ENCODE data around the gene TOB1. TPM values are rescaled to one million over a fixed set of nuclear protein-coding genes. Genes with fewer than 3 reads are reported as not detected.
A peak's percentile ranks its signal among the peaks of the same experiment; 100 is the strongest.

The TOB1 gene
- total RNA-seq, 1 experiment from 2014 or later = 86.0 TPM

GRCh38 chr17:50908860-50909764 is 43.0 kb upstream of the TOB1 start:
- Histone ChIP-seq H4K20me1 (ENCODE audit: insufficient read depth) (no peaks in the 10 kb centered on the region), H3K27ac (ENCODE audit: low read depth, low read length) (no peak overlapping the region), H3K4me2 (ENCODE audit: low read length) (no peak overlapping the region), H3K27me3 (ENCODE audit: insufficient read depth, low read length) (no peaks in the 10 kb centered on the region), H3K9me2 (ENCODE audit: insufficient read depth) (no peaks in the 10 kb centered on the region), H3K36me3 (ENCODE audit: control insufficient read depth in 1 of 2, insufficient read depth in 2 of 2, low read length in 2 of 2) (no peaks in the 10 kb centered on the region), H3K9ac (ENCODE audit: low read length) (no peak overlapping the region), H3K9me3 (ENCODE audit: control insufficient read depth in 1 of 2, insufficient read depth in 1 of 2, low read depth in 1 of 2, low read length in 2 of 2) (no peaks in the 10 kb centered on the region), H3K4me3 (replicated peaks in 1 of 2; ENCODE audit: low read depth in 1 of 2, low read length in 2 of 2) (no peak overlapping the region), H3K4me1 (ENCODE audit: control insufficient read depth in 1 of 2, insufficient read depth in 2 of 2, low read length in 2 of 2) (peaks cover 23 to 24% of the 10 kb centered on the region in 2 experiments), H3K79me2 (ENCODE audit: insufficient read depth, low read length) (no peaks in the 10 kb centered on the region), H2AFZ (ENCODE audit: low read depth, low read length, poor library complexity, severe bottlenecking) (no peak overlapping the region)
- BruUV-seq (replicated peaks) = no TSS peak
- ChIA-PET CTCF (interaction anchor here (1.0 to 1.1 kb wide), 2 partner anchors 46 to 57 kb away, joined by 3 to 4 read pairs; no protein-coding TSS in a partner anchor), POLR2A (interaction anchor here (0.9 to 2.9 kb wide), 2 partner anchors 43 to 46 kb away, joined by 3 to 16 read pairs; partner anchors contain the start of gene TOB1), RAD21 (ENCODE audit: low non-redundant PET in 1 of 2, low total read pairs in 2 of 2, uncharacterized antibody in 2 of 2, unreplicated experiment in 2 of 2) (no interaction called here)
- intact Hi-C loops (cut with micrococcal nuclease) = no loop called here
- DNase-seq (ENCODE audit: low read depth, low spot score) (no peak), ATAC-seq (peak; percentile 44)
- no peak for TF ChIP-seq EZH2 (IDR thresholded peaks at IDR 0.05)
- TF ChIP-seq SIN3A (IDR thresholded peaks at IDR 0.05; ENCODE audit: low read depth) = no peak
- no peak for TF ChIP-seq ZFX (IDR thresholded peaks at IDR 0.05)
- no peak for TF ChIP-seq EGR1 (IDR thresholded peaks at IDR 0.05; ENCODE audit: low read depth)
- no peak for TF ChIP-seq SP1 (IDR thresholded peaks at IDR 0.05; ENCODE audit: low read depth)
- no peak for TF ChIP-seq ZNF274 (IDR thresholded peaks at IDR 0.05; ENCODE audit: low read depth, low read length)
- TF ChIP-seq YY1 (IDR thresholded peaks at IDR 0.05; ENCODE audit: extremely low read depth, insufficient replicate concordance, low read depth, low read length) = no peak
- TF ChIP-seq FOSL1 (IDR thresholded peaks at IDR 0.05; ENCODE audit: low read depth) = no peak
- no peak for TF ChIP-seq CBX3 (IDR thresholded peaks at IDR 0.05; ENCODE audit: low read depth)
- no peak for TF ChIP-seq ZBTB33 (IDR thresholded peaks at IDR 0.05; ENCODE audit: extremely low read depth, insufficient replicate concordance, low read length)
- no peak for TF ChIP-seq SRF (IDR thresholded peaks at IDR 0.05; ENCODE audit: low read depth)
- TF ChIP-seq POLR2AphosphoS5 (IDR thresholded peaks at IDR 0.05; ENCODE audit: low read depth, low read length) = no peak
- no peak for TF ChIP-seq POLR2A (IDR thresholded peaks at IDR 0.05; ENCODE audit: borderline replicate concordance, extremely low read depth, insufficient read depth, insufficient read length)
- no peak for TF ChIP-seq EZH2phosphoT487 (IDR thresholded peaks at IDR 0.05; ENCODE audit: borderline replicate concordance)
- no peak for TF ChIP-seq MAX (IDR thresholded peaks at IDR 0.05)
- no peak for TF ChIP-seq RAD21 (IDR thresholded peaks at IDR 0.05; ENCODE audit: low read depth)
- TF ChIP-seq CEBPB (IDR thresholded peaks at IDR 0.05; ENCODE audit: low read depth) = no peak
- no peak for TF ChIP-seq TCF7L2 (IDR thresholded peaks at IDR 0.05; ENCODE audit: borderline replicate concordance, extremely low read depth, insufficient read depth, insufficient read length)
- TF ChIP-seq REST (IDR thresholded peaks at IDR 0.05; ENCODE audit: low read depth) = no peak
